HepG2 (cell line): ENCODE results near the gene NMU. TPM values are rescaled to one million over a fixed set of nuclear protein-coding genes. Genes with fewer than 3 reads are reported as not detected.

ENCODE experiments used
- ATAC-seq: fragments of 200-7000 bp; cut with Tn5 transposase; 3 replicates; pipeline ENCODE4 v1.9.1; 2020; ENCODE audit warnings: mild to moderate bottlenecking, moderate library complexity
- BruUV-seq: library from RNA; stranded (reverse); fragments of 400-500 nt; replicated peaks from 2 replicates; lab custom pipeline; 2021; lab: Mats Ljungman, UMichigan
- CTCF ChIA-PET: fragments of 300-600 bp; formaldehyde crosslinking; extraction: SDS; loops from one replicate; lab custom pipeline; 2021; ENCODE audit warnings: low total read pairs, inconsistent platforms, low intra/inter-chr PET ratio; lab: Yijun Ruan, JAX
- POLR2A ChIA-PET: fragments of 350-600 bp; sonication (Branson Sonifier 250); formaldehyde crosslinking; loops from one replicate; lab custom pipeline; 2020; ENCODE audit warnings: antibody characterized with exemption, inconsistent platforms; lab: Yijun Ruan, JAX
- DNase-seq: peaks from one replicate; pipeline ENCODE4 v3.0.0-alpha.2; 2015; ENCODE audit warnings: low spot score
- FAIRE-seq: peaks from 3 replicates; lab custom pipeline; 2011; peaks lifted over from hg19 to GRCh38; lab: Jason Lieb, UNC
- H2AFZ ChIP-seq: one replicate; pipeline ENCODE4 v1.6.1; 2011; ENCODE audit warnings: low read length, inconsistent platforms
- H3K27ac ChIP-seq: fragments of 300-600 bp; 3 replicates; pipeline ENCODE4 v1.8.0; 2011; ENCODE audit warnings: mixed run types, mild to moderate bottlenecking, mixed read lengths, low read length, inconsistent platforms; ENCODE audit not compliant: insufficient read depth; ENCODE audit errors: extremely low read length
- H3K27me3 ChIP-seq, 2 experiments: fragments of 200-600 bp in 1 of 2; 2 replicates in 1 of 2; 3 replicates in 1 of 2; pipeline versions ENCODE4 v1.6.0 to v1.8.0; 2011; ENCODE audit warnings: low read length in 2 of 2, mild to moderate bottlenecking in 2 of 2, moderate library complexity in 2 of 2, inconsistent platforms in 1 of 2; ENCODE audit not compliant: insufficient read depth in 2 of 2, control insufficient read depth in 1 of 2
- H3K36me3 ChIP-seq, 2 experiments: fragments of 200-600 bp in 1 of 2; replicated peaks in 1 of 2; 2 replicates in 1 of 2; 3 replicates in 1 of 2; pipeline versions ENCODE4 v1.5.1 to v1.8.0; 2011; ENCODE audit warnings: low read length in 2 of 2, inconsistent platforms in 1 of 2; ENCODE audit not compliant: insufficient read depth in 2 of 2, control insufficient read depth in 1 of 2
- H3K4me1 ChIP-seq: 2 replicates; pipeline ENCODE4 v1.5.1; 2012; ENCODE audit warnings: low read length, inconsistent platforms; ENCODE audit not compliant: insufficient read depth
- H3K4me2 ChIP-seq: 2 replicates; pipeline ENCODE4 v1.6.0; 2011; ENCODE audit warnings: low read depth, low read length, inconsistent platforms
- H3K4me3 ChIP-seq, 3 experiments: fragments of 200-600 bp in 1 of 3; sonication (generic), shearing (Covaris generic) in 1 of 3; replicated peaks in 1 of 3; 2 replicates each; pipeline ENCODE4 v1.5.1; 2011 to 2016; ENCODE audit warnings: low read length in 3 of 3, inconsistent platforms in 2 of 3, low read depth in 2 of 3, mild to moderate bottlenecking in 2 of 3, control low read depth in 1 of 3, mixed read lengths in 1 of 3; ENCODE audit not compliant: insufficient read depth in 1 of 3
- H3K79me2 ChIP-seq: one replicate; pipeline ENCODE4 v1.6.1; 2011; ENCODE audit warnings: low read length, inconsistent platforms; ENCODE audit not compliant: insufficient read depth
- H3K9ac ChIP-seq: 2 replicates; pipeline ENCODE4 v1.6.0; 2011; ENCODE audit warnings: mild to moderate bottlenecking, low read depth, low read length, inconsistent platforms; ENCODE audit not compliant: insufficient read depth
- H3K9me3 ChIP-seq: 2 replicates; pipeline ENCODE4 v1.5.1; 2012; ENCODE audit warnings: mild to moderate bottlenecking, low read length
- H4K20me1 ChIP-seq: 2 replicates; pipeline ENCODE4 v1.6.0; 2011; ENCODE audit warnings: inconsistent platforms, mild to moderate bottlenecking, low read length, moderate library complexity; ENCODE audit not compliant: insufficient read depth
- FOXK1 ChIP-seq: sonication (generic); formaldehyde crosslinking; IDR thresholded peaks from 2 replicates; pipeline ENCODE4 v1.4.0; 2020; ENCODE audit warnings: low read depth, missing genetic modification reagents, borderline replicate concordance
- FOXM1 ChIP-seq: sonication (generic); formaldehyde crosslinking; IDR thresholded peaks from 2 replicates; pipeline ENCODE4 v1.5.0; 2020; ENCODE audit warnings: missing genetic modification reagents
- FOXP1 ChIP-seq, 2 experiments: fragments of 450-650 bp in 1 of 2; IDR thresholded peaks; 2 replicates each; pipeline ENCODE4 v1.6.1; 2017 to 2018; ENCODE audit warnings: antibody characterized with exemption in 1 of 2
- ONECUT2 ChIP-seq: sonication (generic); formaldehyde crosslinking; IDR thresholded peaks from 2 replicates; pipeline ENCODE4 v1.4.0; 2020; ENCODE audit warnings: missing genetic modification reagents
- PHF5A ChIP-seq: IDR thresholded peaks from one replicate; pipeline ENCODE4 v1.6.1; 2018; ENCODE audit warnings: low read depth, missing genetic modification reagents; ENCODE audit not compliant: unreplicated experiment
- RBM39 ChIP-seq: fragments of 200-400 bp; formaldehyde crosslinking; IDR thresholded peaks from one replicate; pipeline ENCODE4 v1.6.1; 2018; ENCODE audit warnings: antibody characterized with exemption, mild to moderate bottlenecking, low read depth, low read length; ENCODE audit not compliant: poor library complexity, severe bottlenecking
- TCF7 ChIP-seq: sonication (generic); IDR thresholded peaks from 2 replicates; pipeline ENCODE4 v1.6.1; 2016; ENCODE audit warnings: antibody characterized with exemption, low read depth
- ZNF160 ChIP-seq: sonication (generic); formaldehyde crosslinking; IDR thresholded peaks from 2 replicates; pipeline ENCODE4 v1.8.0; 2022; ENCODE audit warnings: mild to moderate bottlenecking, inconsistent platforms, missing genetic modification reagents
- ZNF747 ChIP-seq: sonication (generic); formaldehyde crosslinking; IDR thresholded peaks from 2 replicates; pipeline ENCODE4 v1.8.1; 2023; ENCODE audit warnings: missing genetic modification reagents, mild to moderate bottlenecking, borderline replicate concordance
- ZNF766 ChIP-seq: sonication (generic); formaldehyde crosslinking; IDR thresholded peaks from 2 replicates; pipeline ENCODE4 v1.5.0; 2020; ENCODE audit warnings: missing genetic modification reagents, borderline replicate concordance
- ZSCAN29 ChIP-seq: sonication (generic); formaldehyde crosslinking; conservative IDR thresholded peaks from 2 replicates; pipeline ENCODE4 v1.4.0; 2020; ENCODE audit warnings: mild to moderate bottlenecking, missing genetic modification reagents
- ZSCAN30 ChIP-seq: sonication (generic); formaldehyde crosslinking; IDR thresholded peaks from 2 replicates; pipeline ENCODE4 v1.5.0; 2020; ENCODE audit warnings: mild to moderate bottlenecking, missing genetic modification reagents
- WGBS: methylation state at CpG from one replicate; pipeline ENCODE4 v1.1.6; 2017; ENCODE audit warnings: low lambda C conversion rate; 5-methylcytosine and 5-hydroxymethylcytosine counted together
- in situ Hi-C: cut with HindIII; loops from 2 replicates; pipeline ENCODE4 v1.10.0; 2017; ENCODE audit warnings: low pct_unique_long_range_greater_than_20kb; ENCODE audit not compliant: extremely low pct_ligation_motif_present
- intact Hi-C: fragments of 100-400 bp; cut with micrococcal nuclease; formaldehyde crosslinking; loops from one replicate; pipeline ENCODE4 v1.10.0; 2022; ENCODE audit not compliant: unreplicated experiment
- polyA plus RNA-seq, 8 experiments: library from polyadenylated mRNA; depleted of rRNA in 3 of 8; stranded (reverse) in 7 of 8; unstranded in 1 of 8; fragments of >200 nt; fragmentation: Illumina TruSeq in 4 of 8; extraction: Trizol in 4 of 8; gene quantifications; 2 replicates each; pipeline versions ENCODE4 v1.2.1 to v1.2.3, GENCODE V29; 2011 to 2016; ENCODE audit warnings: low read depth in 4 of 8, missing spikeins in 1 of 8, mixed read lengths in 1 of 8; ENCODE audit not compliant: insufficient read depth in 1 of 8
- total RNA-seq, 5 experiments: library from RNA; depleted of rRNA; stranded (reverse); fragments of >200 nt; fragmentation: Illumina TruSeq; extraction: Trizol; gene quantifications; 2 replicates each; pipeline ENCODE4 v1.2.3, GENCODE V29; 2016; ENCODE audit warnings: low read depth in 1 of 5
- TF ChIP-seq, protein P1 (sequence below): sonication (generic); formaldehyde crosslinking; IDR thresholded peaks from 2 replicates; pipeline ENCODE4 v1.5.0; 2020; ENCODE audit warnings: missing genetic modification reagents, mild to moderate bottlenecking, borderline replicate concordance
- TF ChIP-seq, protein P2 (sequence below): IDR thresholded peaks from 2 replicates; pipeline ENCODE4 v1.6.1; 2016; ENCODE audit warnings: low read depth, borderline replicate concordance

Gene NMU
- total and polyA plus RNA-seq, 2 of the 13 experiments (the other 11 are each of a cell fraction or from before 2014, with no cell fraction given) = not detected

DNA sequence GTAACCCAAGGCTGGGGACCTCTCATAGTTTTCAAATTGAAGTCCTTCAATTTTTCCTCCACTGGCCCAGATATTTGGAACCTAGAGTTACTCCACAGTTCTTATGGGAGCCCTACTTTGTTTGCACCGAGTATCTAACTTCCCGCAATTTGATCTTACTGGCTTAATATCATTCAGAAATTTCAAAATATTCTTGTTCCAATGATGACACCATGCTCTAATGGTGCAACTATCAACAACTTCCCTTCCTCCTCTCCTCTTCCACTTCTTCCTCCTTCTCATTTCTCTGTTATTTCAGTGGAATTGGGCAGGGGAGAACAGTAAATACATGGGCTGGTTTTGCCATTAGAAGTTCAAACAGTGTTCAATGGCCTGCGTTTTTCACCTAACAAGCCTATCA lies 64.3 kb downstream of the NMU start:
- Histone ChIP-seq H3K4me3 (no peak overlapping the region), H3K36me3 (no peaks in the 10 kb centered on the region), H3K4me2 (no peak overlapping the region), H3K9ac (no peak overlapping the region), H2AFZ (no peak overlapping the region), H3K4me1 (peaks cover 8% of the 10 kb centered on the region; the same call in 1 of the 2 replicates), H3K79me2 (no peaks in the 10 kb centered on the region), H3K27me3 (0 out of 5 replicates have a peak, but pooled peaks cover 0 to 4% of the 10 kb centered on the region in 2 experiments), H3K9me3 (peaks cover 11% of the 10 kb centered on the region), H4K20me1 (no peaks in the 10 kb centered on the region), H3K27ac (no peak overlapping the region)
- ChIA-PET POLR2A (no interaction called here), CTCF (no interaction called here)
- DNase-seq (no peak), FAIRE-seq (no peak), ATAC-seq (no peak)
- intact Hi-C loops (no loop called here), in situ Hi-C loops (no loop called here)
- WGBS = 31% methylated on average over 3 of the region's 3 CpGs
- TF ChIP-seq RBM39 (no peak), ZSCAN29 (no peak), ZNF766 (CRISPR knock-in tag) (no peak), FOXK1 (CRISPR knock-in tag) (no peak), ZNF160 (CRISPR knock-in tag) (no peak)
- TF ChIP-seq, protein P1, sequence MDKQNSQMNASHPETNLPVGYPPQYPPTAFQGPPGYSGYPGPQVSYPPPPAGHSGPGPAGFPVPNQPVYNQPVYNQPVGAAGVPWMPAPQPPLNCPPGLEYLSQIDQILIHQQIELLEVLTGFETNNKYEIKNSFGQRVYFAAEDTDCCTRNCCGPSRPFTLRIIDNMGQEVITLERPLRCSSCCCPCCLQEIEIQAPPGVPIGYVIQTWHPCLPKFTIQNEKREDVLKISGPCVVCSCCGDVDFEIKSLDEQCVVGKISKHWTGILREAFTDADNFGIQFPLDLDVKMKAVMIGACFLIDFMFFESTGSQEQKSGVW (CRISPR knock-in tag) = no peak
- BruUV-seq = no TSS peak

- Histone ChIP-seq H3K27ac (no peak overlapping the region), H3K27me3 (0 out of 5 replicates have a peak, but pooled peaks cover 0 to 4% of the 10 kb centered on the region in 2 experiments), H3K9ac (no peak overlapping the region), H3K36me3 (no peaks in the 10 kb centered on the region), H3K4me3 (no peak overlapping the region), H3K4me1 (peaks cover 8% of the 10 kb centered on the region; the same call in 1 of the 2 replicates), H3K4me2 (no peak overlapping the region), H3K79me2 (no peaks in the 10 kb centered on the region), H4K20me1 (no peaks in the 10 kb centered on the region), H2AFZ (no peak overlapping the region), H3K9me3 (no peaks in the 10 kb centered on the region)
- no TSS peak for BruUV-seq
- ATAC-seq (no peak), DNase-seq (no peak), FAIRE-seq (no peak)
- POLR2A ChIA-PET = no interaction called here
- TF ChIP-seq ZNF747 (CRISPR knock-in tag) (no peak), ZSCAN30 (CRISPR knock-in tag) (no peak), FOXM1 (no peak), FOXP1 (IDR thresholded peaks at IDR 0.05) (no peak), FOXP1 (CRISPR knock-in tag; IDR thresholded peaks at IDR 0.05) (peak; percentile 24; the same call in 1 of the 2 replicates), ONECUT2 (CRISPR knock-in tag) (no peak), PHF5A (CRISPR knock-in tag) (no peak), TCF7 (peak; percentile 15; the same call in 1 of the 2 replicates)
- TF ChIP-seq, protein P1 (CRISPR knock-in tag) = no peak
- TF ChIP-seq, protein P2, sequence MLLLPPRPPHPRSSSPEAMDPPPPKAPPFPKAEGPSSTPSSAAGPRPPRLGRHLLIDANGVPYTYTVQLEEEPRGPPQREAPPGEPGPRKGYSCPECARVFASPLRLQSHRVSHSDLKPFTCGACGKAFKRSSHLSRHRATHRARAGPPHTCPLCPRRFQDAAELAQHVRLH = no peak
- CTCF ChIA-PET = no interaction called here
- intact Hi-C loops (no loop called here), in situ Hi-C loops (no loop called here)
- 2% methylated on average over 1 of the region's 1 CpG for WGBS
These were observed 67.1 kb downstream of the NMU start for GRCh38 chr4:55568905-55569504.
